Astrocyte (in vitro differentiated cells and primary cell): Measurements from ENCODE around the gene NDUFV1.

ENCODE experiments used
- CTCF ChIP-seq: IDR thresholded peaks from 2 replicates; pipeline ENCODE4 v1.5.1; 2011; ENCODE audit warnings: low read depth, mild to moderate bottlenecking, inconsistent platforms, low read length, moderate library complexity; ENCODE audit not compliant: insufficient read depth
- EZH2 ChIP-seq: IDR thresholded peaks from 2 replicates; pipeline ENCODE4 v1.6.1; 2012; ENCODE audit warnings: mild to moderate bottlenecking, low read length, inconsistent platforms; ENCODE audit not compliant: insufficient read depth

DNA sequence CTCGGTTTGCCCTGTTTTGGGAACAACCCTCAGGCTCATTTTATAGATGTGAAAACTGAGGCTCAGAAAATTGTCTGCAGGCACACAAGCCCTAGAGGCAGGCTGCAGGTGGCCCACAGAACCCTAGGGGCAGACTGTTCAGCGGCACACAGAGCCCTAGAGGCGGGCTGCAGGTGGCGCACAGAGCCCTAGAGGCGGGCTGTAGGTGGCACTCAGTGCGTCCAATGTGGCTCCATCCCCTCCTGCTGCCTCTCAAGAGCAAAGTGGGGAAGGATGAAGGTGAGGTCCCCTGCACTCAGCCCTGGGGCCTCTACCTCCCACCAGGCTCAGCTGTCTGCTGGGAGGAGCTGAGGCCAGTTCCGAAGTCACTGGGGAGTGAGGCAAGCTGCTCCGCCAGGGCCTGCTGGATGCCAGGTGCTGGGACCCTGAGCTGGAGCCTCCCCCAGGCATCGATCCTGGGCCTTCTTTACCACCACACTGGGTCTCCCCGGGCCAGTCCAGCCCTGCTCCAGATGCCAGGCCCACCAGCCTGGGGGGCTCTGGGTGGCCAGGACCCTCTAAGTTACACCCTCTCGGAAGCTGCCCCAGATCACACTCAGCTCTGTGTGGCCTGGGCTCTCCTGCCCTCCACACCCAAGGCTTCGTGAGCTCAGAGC, 41.5 kb downstream of the NDUFV1 start:
- TF ChIP-seq CTCF (no peak), EZH2 (no peak)
